Endothelial cell of umbilical vein (primary cell): Measurements from ENCODE around the gene NOX5. TPM values are rescaled to one million over a fixed set of nuclear protein-coding genes. Genes with fewer than 3 reads are reported as not detected.

ENCODE experiments used
- BruUV-seq: library from RNA; stranded (reverse); fragments of 400-500 nt; replicated peaks from 2 replicates; lab custom pipeline; 2021; lab: Mats Ljungman, UMichigan
- CTCF ChIA-PET: fragments of 300-600, 350-600 bp; sonication (Branson Sonifier 250); formaldehyde crosslinking; loops from one replicate; lab custom pipeline; 2021; ENCODE audit warnings: antibody characterized with exemption, inconsistent platforms; lab: Charles Lee
- POLR2A ChIA-PET: fragments of 300-600, 350-600 bp; sonication (Branson Sonifier 250); formaldehyde crosslinking; loops from one replicate; lab custom pipeline; 2021; ENCODE audit warnings: antibody characterized with exemption, inconsistent platforms; lab: Charles Lee
- DNase-seq: peaks from one replicate; pipeline ENCODE4 v3.0.0-alpha.2; 2011; ENCODE audit warnings: low read depth, low spot score
- FAIRE-seq: peaks from 2 replicates; lab custom pipeline; 2011; peaks lifted over from hg19 to GRCh38; lab: Jason Lieb, UNC
- H2AFZ ChIP-seq: 2 replicates; pipeline ENCODE4 v1.6.0; 2012; ENCODE audit warnings: low read depth, low read length, control low read depth, inconsistent platforms
- H3K27ac ChIP-seq: 2 replicates; pipeline ENCODE4 v1.5.1; 2011; ENCODE audit warnings: low read depth, mild to moderate bottlenecking, control low read depth, low read length, moderate library complexity; ENCODE audit not compliant: insufficient read depth
- H3K27me3 ChIP-seq, 2 experiments: 2 replicates each; pipeline versions ENCODE4 v1.6.0 to v1.6.1; 2011; ENCODE audit warnings: low read length in 2 of 2, mixed read lengths in 1 of 2; ENCODE audit not compliant: control insufficient read depth in 2 of 2, insufficient read depth in 2 of 2
- H3K36me3 ChIP-seq, 2 experiments: 2 replicates in 1 of 2; 3 replicates in 1 of 2; pipeline ENCODE4 v1.5.1; 2011; ENCODE audit warnings: low read length in 2 of 2, mild to moderate bottlenecking in 1 of 2, moderate library complexity in 1 of 2; ENCODE audit not compliant: control insufficient read depth in 2 of 2, insufficient read depth in 2 of 2; ENCODE audit errors: extremely low read depth in 1 of 2
- H3K4me1 ChIP-seq: 3 replicates; pipeline ENCODE4 v1.5.1; 2011; ENCODE audit warnings: mild to moderate bottlenecking, low read length; ENCODE audit not compliant: control insufficient read depth, insufficient read depth; ENCODE audit errors: extremely low read depth
- H3K4me2 ChIP-seq: 2 replicates; pipeline ENCODE4 v1.6.1; 2011; ENCODE audit warnings: low read length, control low read depth, mixed read lengths; ENCODE audit not compliant: insufficient read depth
- H3K4me3 ChIP-seq, 3 experiments: fragments of 200-600 bp in 1 of 3; sonication (generic), shearing (Covaris generic) in 1 of 3; replicated peaks in 1 of 3; 2 replicates each; pipeline ENCODE4 v1.5.1; 2011 to 2016; ENCODE audit warnings: control low read depth in 3 of 3, low read length in 3 of 3, mild to moderate bottlenecking in 2 of 3, inconsistent platforms in 1 of 3, low read depth in 1 of 3, moderate library complexity in 1 of 3; ENCODE audit not compliant: insufficient read depth in 1 of 3
- H3K79me2 ChIP-seq: 2 replicates; pipeline ENCODE4 v1.6.0; 2012; ENCODE audit warnings: low read length, inconsistent platforms; ENCODE audit not compliant: control insufficient read depth, insufficient read depth
- H3K9ac ChIP-seq: replicated peaks from 2 replicates; pipeline ENCODE3; 2011; ENCODE audit warnings: low read length, control low read depth; ENCODE audit not compliant: insufficient read depth; ENCODE audit errors: extremely low read depth
- H3K9me1 ChIP-seq: replicated peaks from 3 replicates; pipeline ENCODE4 v1.6.0; 2011; ENCODE audit warnings: mild to moderate bottlenecking, low read length; ENCODE audit not compliant: control insufficient read depth, insufficient read depth; ENCODE audit errors: extremely low read depth
- H3K9me3 ChIP-seq: replicated peaks from 2 replicates; pipeline ENCODE4 v1.5.1; 2012; ENCODE audit warnings: low read length, inconsistent platforms; ENCODE audit not compliant: control insufficient read depth, insufficient read depth
- H4K20me1 ChIP-seq: replicated peaks from 2 replicates; pipeline ENCODE3; 2011; ENCODE audit warnings: mild to moderate bottlenecking, low read length; ENCODE audit not compliant: control insufficient read depth, insufficient read depth; ENCODE audit errors: extremely low read depth
- CTCF ChIP-seq, 2 donors: IDR thresholded peaks; 1 replicate in 1 of 2; 2 replicates in 1 of 2; pipeline ENCODE4 v1.5.1; 2011; ENCODE audit warnings: low read length in 2 of 2, mild to moderate bottlenecking in 2 of 2, moderate library complexity in 2 of 2, control low read depth in 1 of 2, inconsistent platforms in 1 of 2, low read depth in 1 of 2; ENCODE audit not compliant: insufficient read depth in 1 of 2; ENCODE audit errors: extremely low read depth in 1 of 2
- EZH2 ChIP-seq: IDR thresholded peaks from 2 replicates; pipeline ENCODE4 v1.6.1; 2012; ENCODE audit warnings: borderline replicate concordance, low read depth, mild to moderate bottlenecking, moderate library complexity, low read length, inconsistent platforms; ENCODE audit not compliant: severe bottlenecking
- FOS ChIP-seq: IDR thresholded peaks from 2 replicates; pipeline ENCODE4 v1.6.1; 2011; ENCODE audit warnings: mild to moderate bottlenecking, low read length, moderate library complexity, borderline replicate concordance; ENCODE audit not compliant: insufficient read depth
- GATA2 ChIP-seq: IDR thresholded peaks from 2 replicates; pipeline ENCODE4 v1.7.0; 2011; ENCODE audit warnings: low read depth, mild to moderate bottlenecking, moderate library complexity, mixed read lengths, low read length; ENCODE audit not compliant: insufficient read length, insufficient read depth
- JUN ChIP-seq: IDR thresholded peaks from 2 replicates; pipeline ENCODE4 v1.6.1; 2011; ENCODE audit warnings: borderline replicate concordance, low read depth; ENCODE audit not compliant: insufficient read length, insufficient read depth
- MAX ChIP-seq: IDR thresholded peaks from 2 replicates; pipeline ENCODE4 v1.6.1; 2011; ENCODE audit not compliant: insufficient read depth, insufficient read length
- MYC ChIP-seq: IDR thresholded peaks from one replicate; pipeline ENCODE4 v1.6.1; 2011; ENCODE audit warnings: mild to moderate bottlenecking, low read depth, low read length
- POLR2A ChIP-seq: IDR thresholded peaks from 2 replicates; pipeline ENCODE4 v1.6.1; 2012; ENCODE audit warnings: low read depth, mild to moderate bottlenecking, control low read depth, low read length
- POLR2AphosphoS5 ChIP-seq: IDR thresholded peaks from 2 replicates; pipeline ENCODE4 v1.6.1; 2012; ENCODE audit warnings: low read depth, mild to moderate bottlenecking, control low read depth, low read length, moderate library complexity; ENCODE audit not compliant: insufficient read depth
- dilution Hi-C: fragments of 300-500 bp; cut with MboI; formaldehyde crosslinking; loops from one replicate; pipeline ENCODE4 v1.15.0; 2019; ENCODE audit warnings: low sequenced_read_pairs; ENCODE audit not compliant: extremely low pct_ligation_motif_present
- intact Hi-C: fragments of 100-400 bp; cut with micrococcal nuclease; formaldehyde crosslinking; loops from one replicate; pipeline ENCODE4 v1.10.0; 2022
- polyA plus RNA-seq, 4 experiments: library from polyadenylated mRNA; depleted of rRNA in 3 of 4; stranded (reverse) in 3 of 4; unstranded in 1 of 4; fragments of >200 nt; gene quantifications; 2 replicates each; pipeline versions ENCODE4 v1.2.1 to v1.2.3, GENCODE V29; 2011 to 2012; ENCODE audit warnings: missing spikeins in 1 of 4
- total RNA-seq: library from RNA; stranded (reverse); gene quantifications from 2 replicates; pipeline ENCODE4 v1.2.3, GENCODE V29; 2021

NOX5 gene
- total and polyA plus RNA-seq, 2 donors (not counting 3 experiments of a cell fraction or from before 2014, with no cell fraction given): 0.08 TPM; not detected in 1

GRCh38 chr15:69086427-69087204 lies 72.1 kb downstream of the NOX5 start:
- Histone ChIP-seq H3K79me2 (no peaks in the 10 kb centered on the region), H3K27me3 (no peaks in the 10 kb centered on the region), H3K4me3 (no peak overlapping the region), H3K27ac (no peak overlapping the region), H2AFZ (no peak overlapping the region), H3K4me2 (no peak overlapping the region), H3K9ac (no peak overlapping the region), H3K9me1 (no peaks in the 10 kb centered on the region), H3K4me1 (peaks cover 29% of the 10 kb centered on the region), H3K36me3 (no peaks in the 10 kb centered on the region), H4K20me1 (no peaks in the 10 kb centered on the region), H3K9me3 (no peaks in the 10 kb centered on the region)
- FAIRE-seq: no peak
- CTCF ChIA-PET: no interaction called here
- no peak for DNase-seq
- intact Hi-C loops: no loop called here
- TF ChIP-seq MAX (no peak), POLR2A (no peak), MYC (no peak), FOS (no peak), POLR2AphosphoS5 (no peak), JUN (no peak), CTCF (IDR thresholded peaks at IDR 0.05; ENCODE audit: extremely low read depth in 1 of 2, insufficient read depth in 1 of 2, low read depth in 1 of 2, low read length in 2 of 2) (no peak), EZH2 (no peak), GATA2 (no peak)
- POLR2A ChIA-PET: no interaction called here
- dilution Hi-C loops: no loop called here
- BruUV-seq: no TSS peak
